Measurements from ENCODE around the gene FAM177B. TPM values are rescaled to one million over a fixed set of nuclear protein-coding genes. Genes with fewer than 3 reads are reported as not detected.

FAM177B gene
- total RNA-seq, 1 experiment from 2014 or later, result not detected

GRCh38 chr1:222754366-222755139 is 17.6 kb downstream of the FAM177B start:
- no peak for TF ChIP-seq CTCF (IDR thresholded peaks at IDR 0.05; ENCODE audit: insufficient read depth in 1 of 2, low read depth in 1 of 2, low read length in 1 of 2, severe bottlenecking in 1 of 2, unreplicated experiment in 1 of 2)
- DNase-seq, result no peak
- CTCF ChIA-PET, result no interaction called here
- H3K36me3 Mint-ChIP-seq (ENCODE audit: insufficient read depth, unreplicated experiment), result no peaks in the 10 kb centered on the region
- H3K4me1 Mint-ChIP-seq (ENCODE audit: low read depth, unreplicated experiment), result no peaks in the 10 kb centered on the region
- H3K27ac Mint-ChIP-seq (ENCODE audit: unreplicated experiment), result no peak overlapping the region
- Histone ChIP-seq H3K36me3 (ENCODE audit: control insufficient read depth, insufficient read depth, low read length) (no peaks in the 10 kb centered on the region), H3K4me3 (ENCODE audit: low read depth, low read length) (no peak overlapping the region), H3K27me3 (replicated peaks; ENCODE audit: control insufficient read depth, insufficient read depth, low read length) (no peaks in the 10 kb centered on the region), H3K9me3 (no peaks in the 10 kb centered on the region), H3K4me1 (no peaks in the 10 kb centered on the region)
- no peak overlapping the region for H3K4me3 Mint-ChIP-seq (ENCODE audit: unreplicated experiment)
- BruUV-seq (replicated peaks), result no TSS peak
- POLR2A ChIA-PET, result no interaction called here
- intact Hi-C loops (cut with micrococcal nuclease; ENCODE audit: unreplicated experiment), result no loop called here
- H3K9me3 Mint-ChIP-seq (ENCODE audit: unreplicated experiment), result no peaks in the 10 kb centered on the region
- no peaks in the 10 kb centered on the region for H3K27me3 Mint-ChIP-seq (ENCODE audit: insufficient read depth, unreplicated experiment)

GRCh38 chr1:222757646-222758268 is 20.8 kb downstream of the FAM177B start:
- Mint-ChIP-seq H3K27ac (ENCODE audit: unreplicated experiment) (no peak overlapping the region), H3K36me3 (ENCODE audit: insufficient read depth, unreplicated experiment) (no peaks in the 10 kb centered on the region), H3K4me3 (ENCODE audit: unreplicated experiment) (no peak overlapping the region), H3K4me1 (ENCODE audit: low read depth, unreplicated experiment) (no peaks in the 10 kb centered on the region), H3K27me3 (ENCODE audit: insufficient read depth, unreplicated experiment) (peaks cover 3% of the 10 kb centered on the region), H3K9me3 (ENCODE audit: unreplicated experiment) (no peaks in the 10 kb centered on the region)
- no TSS peak for BruUV-seq (replicated peaks)
- POLR2A ChIA-PET, result no interaction called here
- Histone ChIP-seq H3K36me3 (ENCODE audit: control insufficient read depth, insufficient read depth, low read length) (no peaks in the 10 kb centered on the region), H3K9me3 (no peaks in the 10 kb centered on the region), H3K4me3 (ENCODE audit: low read depth, low read length) (no peak overlapping the region), H3K27me3 (replicated peaks; ENCODE audit: control insufficient read depth, insufficient read depth, low read length) (no peaks in the 10 kb centered on the region), H3K4me1 (no peaks in the 10 kb centered on the region)
- intact Hi-C loops (cut with micrococcal nuclease; ENCODE audit: unreplicated experiment), result no loop called here
- no peak for TF ChIP-seq CTCF (IDR thresholded peaks at IDR 0.05; ENCODE audit: insufficient read depth in 1 of 2, low read depth in 1 of 2, low read length in 1 of 2, severe bottlenecking in 1 of 2, unreplicated experiment in 1 of 2)
- CTCF ChIA-PET, result no interaction called here
- DNase-seq, result no peak

- ChIA-PET POLR2A (no interaction called here), CTCF (no interaction called here)
- Mint-ChIP-seq H3K9me3 (ENCODE audit: unreplicated experiment) (no peaks in the 10 kb centered on the region), H3K36me3 (ENCODE audit: insufficient read depth, unreplicated experiment) (no peaks in the 10 kb centered on the region), H3K4me1 (ENCODE audit: low read depth, unreplicated experiment) (no peaks in the 10 kb centered on the region), H3K27me3 (ENCODE audit: insufficient read depth, unreplicated experiment) (peaks cover 3% of the 10 kb centered on the region), H3K4me3 (ENCODE audit: unreplicated experiment) (no peak overlapping the region), H3K27ac (ENCODE audit: unreplicated experiment) (no peak overlapping the region)
- intact Hi-C loops (cut with micrococcal nuclease; ENCODE audit: unreplicated experiment), result no loop called here
- Histone ChIP-seq H3K36me3 (ENCODE audit: control insufficient read depth, insufficient read depth, low read length) (no peaks in the 10 kb centered on the region), H3K4me3 (ENCODE audit: low read depth, low read length) (no peak overlapping the region), H3K9me3 (no peaks in the 10 kb centered on the region), H3K27me3 (replicated peaks; ENCODE audit: control insufficient read depth, insufficient read depth, low read length) (no peaks in the 10 kb centered on the region), H3K4me1 (no peaks in the 10 kb centered on the region)
- DNase-seq, result no peak
- TF ChIP-seq CTCF (IDR thresholded peaks at IDR 0.05; ENCODE audit: insufficient read depth in 1 of 2, low read depth in 1 of 2, low read length in 1 of 2, severe bottlenecking in 1 of 2, unreplicated experiment in 1 of 2), result no peak
- no TSS peak for BruUV-seq (replicated peaks)
These were observed 22.5 kb downstream of the FAM177B start for GRCh38 chr1:222759451-222760035.
